HCT116 (cell line): Measurements from ENCODE around the gene MSH2.

Experiments used
- EGR1 ChIP-seq: IDR thresholded peaks from 2 replicates; pipeline ENCODE4 v1.6.1; 2012; ENCODE audit warnings: low read depth
- EZH2phosphoT487 ChIP-seq: fragments of 200-600 bp; IDR thresholded peaks from 2 replicates; pipeline ENCODE4 v1.6.1; 2018; ENCODE audit warnings: antibody characterized with exemption, borderline replicate concordance
- POLR2AphosphoS5 ChIP-seq: IDR thresholded peaks from 2 replicates; pipeline ENCODE4 v1.6.1; 2011; ENCODE audit warnings: mild to moderate bottlenecking, low read depth, low read length, moderate library complexity
- TCF7L2 ChIP-seq: IDR thresholded peaks from 2 replicates; pipeline ENCODE4 v1.7.0; 2011; ENCODE audit warnings: borderline replicate concordance, inconsistent platforms; ENCODE audit not compliant: insufficient read depth, insufficient read length; ENCODE audit errors: extremely low read depth
- TF ChIP-seq, protein P1 (sequence below), 3 experiments: fragments of 200-600 bp in 1 of 3; sonication (generic) in 1 of 3; IDR thresholded peaks in 2 of 3; conservative IDR thresholded peaks in 1 of 3; 2 replicates each; pipeline ENCODE4 v1.5.1; 2012 to 2017; ENCODE audit warnings: low read depth in 2 of 3, low read length in 2 of 3, antibody characterized with exemption in 1 of 3, borderline replicate concordance in 1 of 3, control low read depth in 1 of 3, mild to moderate bottlenecking in 1 of 3, mixed read lengths in 1 of 3, mixed run types in 1 of 3, moderate library complexity in 1 of 3; ENCODE audit not compliant: insufficient read depth in 1 of 3

DNA sequence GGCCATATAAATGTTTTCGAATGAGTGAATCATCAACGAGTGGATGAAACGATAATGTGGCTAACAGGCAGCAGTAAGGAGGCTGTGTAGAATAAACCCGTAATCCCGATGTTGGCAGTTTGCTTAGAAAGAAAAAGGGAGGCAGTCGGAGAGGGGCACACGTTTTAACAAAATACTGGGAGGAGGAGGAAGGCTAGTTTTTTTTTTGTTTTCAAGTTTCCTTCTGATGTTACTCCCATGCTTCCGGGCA, 476 bp upstream of the MSH2 start:
- TF ChIP-seq, protein P1, sequence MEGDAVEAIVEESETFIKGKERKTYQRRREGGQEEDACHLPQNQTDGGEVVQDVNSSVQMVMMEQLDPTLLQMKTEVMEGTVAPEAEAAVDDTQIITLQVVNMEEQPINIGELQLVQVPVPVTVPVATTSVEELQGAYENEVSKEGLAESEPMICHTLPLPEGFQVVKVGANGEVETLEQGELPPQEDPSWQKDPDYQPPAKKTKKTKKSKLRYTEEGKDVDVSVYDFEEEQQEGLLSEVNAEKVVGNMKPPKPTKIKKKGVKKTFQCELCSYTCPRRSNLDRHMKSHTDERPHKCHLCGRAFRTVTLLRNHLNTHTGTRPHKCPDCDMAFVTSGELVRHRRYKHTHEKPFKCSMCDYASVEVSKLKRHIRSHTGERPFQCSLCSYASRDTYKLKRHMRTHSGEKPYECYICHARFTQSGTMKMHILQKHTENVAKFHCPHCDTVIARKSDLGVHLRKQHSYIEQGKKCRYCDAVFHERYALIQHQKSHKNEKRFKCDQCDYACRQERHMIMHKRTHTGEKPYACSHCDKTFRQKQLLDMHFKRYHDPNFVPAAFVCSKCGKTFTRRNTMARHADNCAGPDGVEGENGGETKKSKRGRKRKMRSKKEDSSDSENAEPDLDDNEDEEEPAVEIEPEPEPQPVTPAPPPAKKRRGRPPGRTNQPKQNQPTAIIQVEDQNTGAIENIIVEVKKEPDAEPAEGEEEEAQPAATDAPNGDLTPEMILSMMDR (IDR thresholded peaks at IDR 0.05 in 2 of 3, conservative IDR thresholded peaks at IDR 0.05 in 1 of 3; ENCODE audit: borderline replicate concordance in 1 of 3, insufficient read depth in 1 of 3, low read depth in 2 of 3, low read length in 2 of 3): no peak
- no peak for TF ChIP-seq EZH2phosphoT487
- no peak for TF ChIP-seq EGR1
- TF ChIP-seq POLR2AphosphoS5: no peak
- no peak for TF ChIP-seq TCF7L2
